LNCaP clone FGC (cell line): ENCODE results near the gene PTPA.
"Not testable (repeated sequence)": the region's sequence is repeated elsewhere in the genome, so short reads cannot be mapped to it uniquely, and the experiment has no call there.

Source experiments
- DNase-seq: peaks from one replicate; pipeline ENCODE4 v3.0.0-alpha.2; 2011; ENCODE audit warnings: low read depth
- H3K4me3 ChIP-seq: 2 replicates; pipeline ENCODE4 v1.5.1; 2011; ENCODE audit warnings: mild to moderate bottlenecking, low read depth, low read length, control low read depth
- TF ChIP-seq, protein P1 (sequence below): IDR thresholded peaks from 2 replicates; pipeline ENCODE4 v1.5.1; 2012; ENCODE audit warnings: mild to moderate bottlenecking; ENCODE audit not compliant: control insufficient read depth, insufficient read depth; ENCODE audit errors: extremely low read depth

Gene PTPA

DNA sequence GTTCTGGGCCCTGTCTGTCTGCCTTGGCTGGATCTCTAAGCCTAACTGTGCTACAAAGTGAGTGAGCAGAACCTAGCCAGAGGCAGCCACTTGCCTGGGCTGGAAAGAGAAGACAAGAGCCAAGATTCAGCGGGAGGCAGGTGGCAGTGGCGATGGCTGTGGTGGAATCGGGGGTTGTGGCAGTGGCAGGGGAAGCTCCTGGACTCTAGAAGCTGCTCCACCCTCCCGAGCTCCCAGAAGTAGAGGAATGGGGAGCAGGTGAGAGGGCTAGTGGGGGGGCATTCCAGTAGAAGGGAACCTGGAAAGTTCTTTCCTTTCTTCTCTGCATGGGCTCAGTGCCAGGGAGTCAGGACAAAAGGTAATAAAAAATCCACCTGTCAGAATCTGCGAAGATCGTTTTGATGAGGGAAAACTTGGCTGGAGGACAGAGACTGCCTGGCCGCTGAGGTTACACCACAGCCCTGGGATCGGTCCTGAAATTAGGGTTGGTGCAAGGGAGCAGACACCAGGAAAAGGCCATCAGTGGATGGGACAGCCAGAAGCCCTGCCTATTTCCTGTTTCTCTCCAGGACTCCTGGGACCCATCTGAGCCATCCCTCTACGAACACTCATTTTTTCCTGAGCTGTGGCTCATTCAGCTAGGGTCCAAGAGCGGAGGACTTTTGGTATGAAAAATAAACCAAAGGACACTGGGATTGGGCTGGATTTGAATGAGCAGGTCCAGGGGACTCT lies 2.2 kb upstream of the PTPA start:
- DNase-seq, result peak; percentile 84
- TF ChIP-seq, protein P1, sequence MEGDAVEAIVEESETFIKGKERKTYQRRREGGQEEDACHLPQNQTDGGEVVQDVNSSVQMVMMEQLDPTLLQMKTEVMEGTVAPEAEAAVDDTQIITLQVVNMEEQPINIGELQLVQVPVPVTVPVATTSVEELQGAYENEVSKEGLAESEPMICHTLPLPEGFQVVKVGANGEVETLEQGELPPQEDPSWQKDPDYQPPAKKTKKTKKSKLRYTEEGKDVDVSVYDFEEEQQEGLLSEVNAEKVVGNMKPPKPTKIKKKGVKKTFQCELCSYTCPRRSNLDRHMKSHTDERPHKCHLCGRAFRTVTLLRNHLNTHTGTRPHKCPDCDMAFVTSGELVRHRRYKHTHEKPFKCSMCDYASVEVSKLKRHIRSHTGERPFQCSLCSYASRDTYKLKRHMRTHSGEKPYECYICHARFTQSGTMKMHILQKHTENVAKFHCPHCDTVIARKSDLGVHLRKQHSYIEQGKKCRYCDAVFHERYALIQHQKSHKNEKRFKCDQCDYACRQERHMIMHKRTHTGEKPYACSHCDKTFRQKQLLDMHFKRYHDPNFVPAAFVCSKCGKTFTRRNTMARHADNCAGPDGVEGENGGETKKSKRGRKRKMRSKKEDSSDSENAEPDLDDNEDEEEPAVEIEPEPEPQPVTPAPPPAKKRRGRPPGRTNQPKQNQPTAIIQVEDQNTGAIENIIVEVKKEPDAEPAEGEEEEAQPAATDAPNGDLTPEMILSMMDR, result no peak
- H3K4me3 ChIP-seq, result peak overlapping the region; percentile 61

DNA sequence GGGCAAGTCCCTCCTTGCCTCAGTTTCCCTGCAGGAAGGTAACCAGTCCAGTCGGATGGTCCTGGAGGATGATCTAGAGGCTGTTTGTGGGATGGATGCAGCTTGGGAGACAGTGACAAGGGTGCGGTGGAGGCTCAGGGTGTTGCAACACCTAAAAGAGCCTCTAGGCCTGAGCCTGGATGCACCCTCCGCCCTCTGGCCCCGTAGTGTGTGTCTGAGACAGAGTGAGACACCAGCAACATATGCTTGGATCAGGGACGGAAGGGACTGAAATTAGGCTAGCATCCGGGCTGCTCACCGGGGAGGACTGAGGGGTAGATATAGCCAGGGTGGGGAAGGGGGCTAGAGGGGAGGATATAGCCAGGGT lies 1.7 kb upstream of the PTPA start:
- H3K4me3 ChIP-seq, result peak overlapping the region; percentile 61
- no peak for DNase-seq
- TF ChIP-seq, protein P1, result no peak

DNA sequence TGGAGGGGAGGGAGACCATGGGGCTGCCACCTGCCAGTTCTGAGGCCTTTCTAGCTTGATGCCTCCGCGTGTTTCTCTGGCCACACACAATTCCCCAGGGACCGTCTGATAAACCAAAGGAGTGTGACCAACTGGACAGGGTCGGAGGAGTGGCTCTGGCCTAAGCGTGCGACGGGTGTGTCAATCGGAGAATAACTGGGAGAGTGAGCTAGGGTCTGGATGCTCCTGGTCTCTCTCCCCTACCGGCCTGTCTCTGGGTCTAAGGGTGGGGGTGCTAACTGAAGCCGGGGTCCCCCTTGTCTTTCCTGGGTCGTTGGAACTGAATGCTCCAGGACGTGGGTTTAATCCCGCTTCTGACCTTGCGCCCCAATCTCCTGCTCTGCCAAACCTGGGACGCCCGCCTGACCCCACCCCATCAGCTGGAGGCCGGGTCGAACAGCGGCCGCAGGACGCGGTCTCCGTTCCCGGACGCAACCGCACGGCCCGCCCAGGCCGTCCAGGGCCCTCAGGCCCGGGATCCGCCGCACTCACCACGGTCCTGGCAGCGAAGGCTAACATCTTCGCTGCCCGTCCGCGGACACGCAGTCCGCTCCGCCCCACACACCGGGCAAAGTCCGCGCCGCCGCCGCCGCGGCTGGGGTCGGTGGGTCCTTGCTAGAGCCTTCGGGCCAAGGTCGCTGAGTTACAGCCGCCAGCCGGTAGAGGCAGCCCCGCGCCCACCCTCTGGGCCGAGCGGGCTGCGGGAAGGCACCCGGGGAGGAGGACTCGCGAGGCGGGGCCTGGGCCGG lies 1.1 kb upstream of the PTPA start:
- DNase-seq, result no peak
- peak overlapping the region; percentile 61 for H3K4me3 ChIP-seq
- TF ChIP-seq, protein P1, result no peak

DNA sequence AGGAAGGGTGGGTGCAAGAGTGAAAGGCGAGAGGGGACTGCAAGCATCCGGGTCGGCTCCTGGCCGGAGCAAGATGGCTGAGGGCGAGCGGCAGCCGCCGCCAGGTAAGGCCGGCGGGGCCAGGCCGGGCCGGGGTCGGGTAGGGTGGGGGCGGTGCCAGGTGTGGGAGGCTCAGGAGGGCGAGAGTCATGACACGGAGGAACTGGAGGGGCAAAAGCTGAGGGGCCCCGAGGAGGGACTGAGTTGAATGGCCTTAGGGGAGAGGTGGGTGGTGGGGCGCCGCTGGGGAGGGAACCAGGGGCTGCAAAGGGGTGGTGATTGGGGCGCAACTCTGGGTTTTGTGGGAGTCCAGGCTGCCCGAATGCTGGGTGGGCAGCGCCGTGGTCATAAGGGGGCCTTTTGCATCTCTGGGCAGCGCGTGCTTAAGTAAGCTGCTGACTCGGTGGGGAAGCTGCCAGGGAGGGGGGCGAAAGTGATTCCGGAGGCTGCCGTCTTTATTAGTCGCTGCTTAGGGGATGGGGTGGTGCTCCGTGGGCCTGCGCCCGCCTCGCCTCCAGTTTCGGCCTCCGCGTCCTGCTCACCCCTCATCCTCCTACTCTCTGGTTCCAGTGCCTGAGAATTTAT lies 425 bp downstream of the PTPA start:
- H3K4me3 ChIP-seq, result peak overlapping the region; percentile 94
- TF ChIP-seq, protein P1, result no peak
- no peak for DNase-seq

DNA sequence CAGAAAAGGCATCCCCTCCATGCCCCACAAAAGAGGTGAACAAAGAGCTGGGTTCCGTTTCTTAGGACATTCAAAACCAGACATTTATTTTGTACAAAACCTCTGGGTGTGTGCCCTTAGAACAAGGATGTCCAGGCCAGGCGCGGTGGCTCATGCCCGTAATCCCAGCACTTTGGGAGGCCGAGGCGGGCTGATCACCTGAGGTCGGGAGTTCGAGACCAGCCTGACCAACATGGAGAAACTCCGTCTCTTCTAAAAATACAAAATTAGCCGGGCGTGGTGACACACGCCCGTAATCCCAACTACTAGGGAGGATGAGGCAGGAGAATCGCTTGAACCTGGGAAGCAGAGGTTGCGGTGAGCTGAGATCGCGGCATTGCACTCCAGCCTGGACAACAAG lies 1.3 kb downstream of the PTPA start:
- DNase-seq, result not testable (repeated sequence)

DNA sequence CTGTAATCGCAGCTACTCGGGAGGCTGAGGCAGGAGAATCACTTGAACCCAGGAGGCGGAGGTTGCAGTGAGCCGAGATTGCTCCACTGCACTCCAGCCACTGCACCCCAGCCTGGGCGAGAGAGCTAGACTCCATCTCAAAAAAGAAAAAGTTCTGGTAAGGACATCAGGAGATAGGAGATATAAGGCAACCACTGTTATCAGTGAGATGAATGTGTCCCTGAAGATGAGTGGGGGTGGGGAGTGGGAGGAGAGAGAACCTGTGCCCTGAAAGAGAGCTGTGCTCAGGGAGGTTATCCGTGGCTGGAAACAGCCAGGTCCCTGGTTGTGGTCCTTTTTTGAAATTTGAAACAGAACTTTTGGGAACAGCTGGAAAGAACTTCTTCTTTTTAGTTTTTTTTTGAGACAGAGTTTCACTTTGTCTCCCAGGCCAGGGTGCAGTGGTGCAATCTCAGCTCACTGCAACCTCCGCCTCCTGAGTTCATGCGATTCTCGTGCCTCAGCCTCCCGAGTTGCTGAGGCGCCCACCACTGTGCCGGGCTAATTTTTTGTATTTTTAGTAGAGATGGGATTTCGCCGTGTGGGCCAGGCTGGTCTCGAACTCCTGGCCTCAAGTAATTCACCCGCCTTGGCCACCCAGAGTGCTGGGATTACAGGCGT lies 2.6 kb downstream of the PTPA start:
- TF ChIP-seq, protein P1, result no peak
- DNase-seq, result no peak
- H3K4me3 ChIP-seq, result no peak overlapping the region

More for the DNA sequence above, 1.3 kb downstream of the PTPA start:
- H3K4me3 ChIP-seq, result peak overlapping the region; percentile 94

DNA sequence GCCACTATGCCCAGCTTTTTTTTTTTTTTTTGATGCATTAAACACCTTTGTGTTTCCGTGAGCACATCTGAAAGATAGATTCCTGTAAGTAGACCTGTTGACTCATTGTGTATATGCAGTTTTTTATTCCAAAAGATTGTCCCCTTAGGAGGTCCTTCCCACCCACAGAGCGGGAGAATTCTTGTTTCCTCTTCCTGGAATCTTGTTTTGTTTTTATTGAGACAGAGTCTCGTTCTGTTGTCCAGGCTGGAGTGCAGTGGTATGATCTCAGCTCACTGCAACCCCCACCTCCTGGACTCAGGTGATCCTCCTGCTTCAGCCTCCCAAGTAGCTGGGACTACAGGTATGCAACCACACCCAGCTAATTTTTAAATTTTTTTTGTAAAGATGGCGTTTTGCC lies 7.6 kb downstream of the PTPA start:
- no peak for DNase-seq
- TF ChIP-seq, protein P1, result no peak
- H3K4me3 ChIP-seq, result no peak overlapping the region
